SK-N-SH (cell line): ENCODE measurements around the gene GNAI3. TPM values are rescaled to one million over a fixed set of nuclear protein-coding genes. Genes with fewer than 3 reads are reported as not detected.

Experiments
- CTCF ChIA-PET: fragments of 300-600, 350-600 bp; formaldehyde crosslinking; extraction: SDS; loops from one replicate; lab custom pipeline; 2021; lab: Yijun Ruan, JAX
- POLR2A ChIA-PET: fragments of 350-600 bp; sonication (Branson Sonifier 250); formaldehyde crosslinking; extraction: SDS; loops from one replicate; lab custom pipeline; 2020; ENCODE audit warnings: antibody characterized with exemption, inconsistent platforms; lab: Yijun Ruan, JAX
- DNase-seq: peaks from one replicate; pipeline ENCODE4 v3.0.0; 2012
- H2AFZ ChIP-seq: fragments of 200-600 bp; sonication (generic); 2 replicates; pipeline ENCODE4 v1.8.1; 2016; ENCODE audit warnings: antibody characterized with exemption, mild to moderate bottlenecking, low read depth
- H3F3A ChIP-seq: fragments of 200-600 bp; sonication (generic); replicated peaks from 2 replicates; pipeline ENCODE3; 2016; ENCODE audit warnings: antibody characterized with exemption, mild to moderate bottlenecking; ENCODE audit not compliant: insufficient read depth
- H3K27ac ChIP-seq, 2 experiments: fragments of 200-500 bp in 1 of 2; fragments of 200-600 bp in 1 of 2; sonication (Bioruptor generic) in 1 of 2; sonication (generic), shearing (Covaris generic) in 1 of 2; 2 replicates each; pipeline versions ENCODE4 v1.5.1 to v1.6.1; 2014 to 2016; ENCODE audit warnings: low read depth in 2 of 2, inconsistent platforms in 1 of 2, low read length in 1 of 2, mild to moderate bottlenecking in 1 of 2, mixed read lengths in 1 of 2
- H3K27me3 ChIP-seq: fragments of 200-600 bp; sonication (generic), shearing (Covaris generic); 2 replicates; pipeline ENCODE4 v1.6.1; 2016; ENCODE audit warnings: mixed run types; ENCODE audit not compliant: insufficient read depth
- H3K36me3 ChIP-seq, 2 experiments: fragments of 200-500 bp in 1 of 2; fragments of 200-600 bp in 1 of 2; sonication (Bioruptor generic) in 1 of 2; sonication (generic) in 1 of 2; replicated peaks in 1 of 2; 2 replicates each; pipeline versions ENCODE3 to v1.5.1; 2014 to 2016; ENCODE audit warnings: low read length in 1 of 2, mild to moderate bottlenecking in 1 of 2; ENCODE audit not compliant: insufficient read depth in 2 of 2, control insufficient read depth in 1 of 2
- H3K4me1 ChIP-seq, 2 experiments: fragments of 200-500 bp in 1 of 2; fragments of 200-600 bp in 1 of 2; sonication (Bioruptor generic) in 1 of 2; sonication (generic), shearing (Covaris generic) in 1 of 2; 2 replicates each; pipeline versions ENCODE4 v1.5.1 to v1.6.1; 2014 to 2016; ENCODE audit warnings: low read depth in 1 of 2, low read length in 1 of 2, mixed run types in 1 of 2; ENCODE audit not compliant: insufficient read depth in 2 of 2, control insufficient read depth in 1 of 2
- H3K4me2 ChIP-seq: fragments of 200-600 bp; sonication (generic), shearing (Covaris generic); 2 replicates; pipeline ENCODE4 v1.6.1; 2017; ENCODE audit warnings: mixed run types
- H3K4me3 ChIP-seq, 2 experiments: fragments of 200-500 bp in 1 of 2; fragments of 200-600 bp in 1 of 2; sonication (Bioruptor generic) in 1 of 2; sonication (generic), shearing (Covaris generic) in 1 of 2; 2 replicates each; pipeline versions ENCODE4 v1.5.1 to v1.8.1; 2014 to 2016; ENCODE audit warnings: low read depth in 2 of 2, inconsistent platforms in 1 of 2, low read length in 1 of 2, mild to moderate bottlenecking in 1 of 2, mixed read lengths in 1 of 2, moderate library complexity in 1 of 2
- H3K79me2 ChIP-seq: fragments of 200-600 bp; sonication (generic); 2 replicates; pipeline ENCODE4 v1.8.1; 2017; ENCODE audit warnings: mild to moderate bottlenecking; ENCODE audit not compliant: insufficient read depth
- H3K9ac ChIP-seq: fragments of 200-600 bp; sonication (generic); 2 replicates; pipeline ENCODE4 v1.6.1; 2017; ENCODE audit warnings: mixed run types
- H3K9me2 ChIP-seq: fragments of 200-600 bp; sonication (generic); 2 replicates; pipeline ENCODE4 v1.6.1; 2017; ENCODE audit warnings: mixed run types
- H3K9me3 ChIP-seq: fragments of 200-600 bp; sonication (generic); 2 replicates; pipeline ENCODE4 v1.6.1; 2017; ENCODE audit warnings: mixed run types, mild to moderate bottlenecking, moderate library complexity
- H4K20me1 ChIP-seq: fragments of 200-600 bp; sonication (generic); 2 replicates; pipeline ENCODE4 v1.6.1; 2017; ENCODE audit warnings: mild to moderate bottlenecking, mixed run types; ENCODE audit not compliant: insufficient read depth
- ELF1 ChIP-seq: IDR thresholded peaks from 2 replicates; pipeline ENCODE4 v1.4.0; 2012
- EP300 ChIP-seq, 2 experiments: IDR thresholded peaks; 2 replicates each; pipeline versions ENCODE4 v1.4.0 to v1.6.1; 2012; ENCODE audit warnings: borderline replicate concordance in 1 of 2, low read depth in 1 of 2, low read length in 1 of 2
- EZH2phosphoT487 ChIP-seq: fragments of 200-600 bp; sonication (generic); IDR thresholded peaks from 2 replicates; pipeline ENCODE4 v1.6.1; 2017; ENCODE audit warnings: low read depth, mixed run types, mild to moderate bottlenecking, antibody characterized with exemption, moderate library complexity, borderline replicate concordance
- FOSL2 ChIP-seq: IDR thresholded peaks from 2 replicates; pipeline ENCODE4 v1.4.0; 2012; ENCODE audit warnings: low read depth, mild to moderate bottlenecking, moderate library complexity, borderline replicate concordance
- IRF3 ChIP-seq: fragments of 150-350 bp; IDR thresholded peaks from 2 replicates; pipeline ENCODE4 v1.6.1; 2016; ENCODE audit warnings: mild to moderate bottlenecking, low read depth, low read length
- MAX ChIP-seq: IDR thresholded peaks from 2 replicates; pipeline ENCODE4 v1.4.0; 2012; ENCODE audit warnings: low read depth
- MEF2A ChIP-seq: IDR thresholded peaks from 2 replicates; pipeline ENCODE4 v1.4.0; 2012; ENCODE audit warnings: low read depth, borderline replicate concordance
- NFIC ChIP-seq: IDR thresholded peaks from 2 replicates; pipeline ENCODE4 v1.4.0; 2012; ENCODE audit warnings: borderline replicate concordance
- POLR2AphosphoS5 ChIP-seq: IDR thresholded peaks from 2 replicates; pipeline ENCODE4 v1.6.1; 2012; ENCODE audit warnings: low read depth, low read length
- RAD21 ChIP-seq: IDR thresholded peaks from 2 replicates; pipeline ENCODE4 v1.6.1; 2012; ENCODE audit warnings: mild to moderate bottlenecking, low read length
- REST ChIP-seq: IDR thresholded peaks from 2 replicates; pipeline ENCODE4 v1.6.1; 2012; ENCODE audit warnings: mild to moderate bottlenecking, low read depth, low read length, moderate library complexity
- RXRA ChIP-seq: IDR thresholded peaks from 2 replicates; pipeline ENCODE4 v1.4.0; 2012; ENCODE audit warnings: low read depth, mild to moderate bottlenecking, borderline replicate concordance
- TAF1 ChIP-seq: IDR thresholded peaks from 2 replicates; pipeline ENCODE4 v1.6.1; 2012; ENCODE audit warnings: low read depth, mild to moderate bottlenecking, low read length, moderate library complexity, borderline replicate concordance
- WGBS: methylation state at CpG from one replicate; pipeline ENCODE4 v1.1.6; 2017; ENCODE audit warnings: low lambda C conversion rate; 5-methylcytosine and 5-hydroxymethylcytosine counted together
- polyA plus RNA-seq, 3 experiments: library from polyadenylated mRNA; depleted of rRNA; stranded (reverse); fragments of >200 nt; gene quantifications; 2 replicates each; pipeline ENCODE4 v1.2.3, GENCODE V29; 2012

Gene GNAI3
- polyA plus RNA-seq, 1 of the 3 experiments (the other 2 are of a cell fraction), result 4.0 TPM

GRCh38 chr1:109564194-109564878 lies 15.9 kb downstream of the GNAI3 start:
- Histone ChIP-seq H3K79me2 (peaks cover 100% of the 10 kb centered on the region), H2AFZ (no peak overlapping the region), H3K9me3 (no peaks in the 10 kb centered on the region), H3K27ac (no peak overlapping the region; a peak in 1 of 4 replicates), H3F3A (no peaks in the 10 kb centered on the region), H3K27me3 (no peaks in the 10 kb centered on the region), H4K20me1 (peaks cover 100% of the 10 kb centered on the region), H3K4me3 (no peak overlapping the region), H3K9me2 (no peaks in the 10 kb centered on the region), H3K9ac (no peak overlapping the region), H3K4me1 (peaks cover 11 to 15% of the 10 kb centered on the region in 2 experiments; a peak in 3 of 4 replicates), H3K36me3 (no peaks in the 10 kb centered on the region), H3K4me2 (no peak overlapping the region)
- WGBS, result 96% methylated on average over 7 of the region's 7 CpGs
- ChIA-PET CTCF (interaction anchor here (0.6 to 1.3 kb wide), 4 partner anchors 19 to 92 kb away, joined by 3 read pairs; partner anchors contain the start of gene GSTM4), POLR2A (interaction anchor here (2.1 kb wide), 1 partner anchor 16 kb away, joined by 9 read pairs; the partner anchor contains the start of gene GNAI3)
- DNase-seq, result no peak
- TF ChIP-seq EZH2phosphoT487 (no peak), ELF1 (no peak)

GRCh38 chr1:109565241-109565640 lies 16.8 kb downstream of the GNAI3 start:
- Histone ChIP-seq H4K20me1 (peaks cover 100% of the 10 kb centered on the region), H3K9me3 (no peaks in the 10 kb centered on the region), H3K4me3 (no peak overlapping the region), H3K9me2 (no peaks in the 10 kb centered on the region), H3K9ac (no peak overlapping the region), H3K27me3 (no peaks in the 10 kb centered on the region), H3K27ac (no peak overlapping the region; a peak in 1 of 4 replicates), H3F3A (no peaks in the 10 kb centered on the region), H3K36me3 (no peaks in the 10 kb centered on the region), H3K79me2 (peaks cover 100% of the 10 kb centered on the region), H3K4me2 (no peak overlapping the region), H3K4me1 (peaks cover 11% of the 10 kb centered on the region in 2 experiments; a peak in 3 of 4 replicates), H2AFZ (no peak overlapping the region)
- DNase-seq, result no peak
- POLR2A ChIA-PET, result no interaction called here
- WGBS, result 89% methylated on average over 3 of the region's 3 CpGs
- TF ChIP-seq POLR2AphosphoS5 (no peak), FOSL2 (no peak), MEF2A (no peak), RXRA (no peak), MAX (no peak), EP300 (IDR thresholded peaks at IDR 0.05; ENCODE audit: borderline replicate concordance in 1 of 2, low read depth in 1 of 2, low read length in 1 of 2) (no peak), TAF1 (no peak)
- CTCF ChIA-PET, result interaction anchor here (0.9 to 1.6 kb wide), 4 partner anchors 19 to 84 kb away, joined by 3 to 4 read pairs (median 3); no protein-coding TSS in a partner anchor

- Histone ChIP-seq H3K27ac (no peak overlapping the region), H3K9me2 (no peaks in the 10 kb centered on the region), H3K79me2 (peaks cover 100% of the 10 kb centered on the region), H2AFZ (no peak overlapping the region), H3K27me3 (no peaks in the 10 kb centered on the region), H3K4me2 (no peak overlapping the region), H3K36me3 (no peaks in the 10 kb centered on the region), H3K9ac (no peak overlapping the region), H3K4me3 (no peak overlapping the region), H3F3A (no peaks in the 10 kb centered on the region), H3K9me3 (no peaks in the 10 kb centered on the region), H4K20me1 (peaks cover 99% of the 10 kb centered on the region), H3K4me1 (peaks cover 11% of the 10 kb centered on the region in 2 experiments; a peak in 3 of 4 replicates)
- 94% methylated on average over 1 of the region's 1 CpG for WGBS
- no peak for DNase-seq
- ChIA-PET CTCF (interaction anchor here (0.7 to 3.3 kb wide), 3 partner anchors 18 to 35 kb away, joined by 3 to 9 read pairs (median 3); no protein-coding TSS in a partner anchor), POLR2A (no interaction called here)
- TF ChIP-seq RAD21 (no peak), TAF1 (no peak), MAX (no peak), NFIC (no peak), REST (no peak), EP300 (IDR thresholded peaks at IDR 0.05; ENCODE audit: borderline replicate concordance in 1 of 2, low read depth in 1 of 2, low read length in 1 of 2) (no peak), IRF3 (no peak)
These were observed 18.6 kb downstream of the GNAI3 start for GRCh38 chr1:109566982-109567381.
